ENCODE data around the gene TBL1X. TPM values are rescaled to one million over a fixed set of nuclear protein-coding genes. Genes with fewer than 3 reads are reported as not detected.

TBL1X gene
- total RNA-seq, 2 experiments from 2014 or later = 33.1 to 33.9 TPM

DNA sequence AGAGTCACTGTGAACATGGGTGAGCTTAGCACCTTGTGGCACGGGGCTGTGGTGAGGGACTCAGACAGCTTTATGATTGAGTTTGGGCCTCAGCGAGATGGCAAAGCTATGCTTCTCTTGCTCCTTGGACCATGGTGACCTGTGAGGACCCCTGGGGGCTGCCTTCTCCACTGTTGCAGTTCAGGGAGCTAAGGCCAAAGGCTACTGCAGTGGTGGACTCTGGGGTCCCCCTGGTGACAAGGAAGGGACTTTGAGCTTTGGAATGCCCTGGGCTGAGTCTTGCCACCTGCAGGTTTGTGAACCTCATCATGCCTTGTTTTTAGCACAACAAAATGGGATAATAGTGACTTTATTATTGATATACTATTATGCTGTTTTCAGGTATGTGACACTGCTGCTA, 36.5 kb downstream of the TBL1X start:
- Mint-ChIP-seq H3K4me3 (no peak overlapping the region), H3K9me3 (peaks cover 10% of the 10 kb centered on the region), H3K4me1 (peaks cover 4% of the 10 kb centered on the region), H3K36me3 (peaks cover 46% of the 10 kb centered on the region), H3K27ac (no peak overlapping the region), H3K27me3 (no peaks in the 10 kb centered on the region)
- DNase-seq = no peak

DNA sequence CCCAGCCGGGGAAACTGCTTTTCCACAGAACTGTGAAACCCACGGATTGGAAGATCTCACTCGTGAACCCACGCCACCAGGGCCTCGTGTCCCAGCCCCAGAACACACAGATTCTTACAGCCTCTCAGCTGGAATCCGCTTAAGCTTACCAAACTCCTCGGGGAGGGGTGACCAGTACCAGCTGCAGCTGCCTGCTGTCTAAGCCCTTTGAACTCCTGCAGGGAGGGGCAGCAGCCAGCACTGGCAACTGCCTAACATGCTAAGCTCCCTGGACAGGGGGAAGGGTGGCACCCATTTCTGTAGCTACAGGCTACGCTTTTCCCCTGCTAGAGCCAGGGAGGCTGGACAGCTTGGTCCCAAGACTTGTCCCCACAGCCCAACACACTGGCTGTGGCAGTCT, 38.4 kb downstream of the TBL1X start:
- Mint-ChIP-seq H3K27me3 (no peaks in the 10 kb centered on the region), H3K9me3 (peaks cover 10% of the 10 kb centered on the region), H3K36me3 (peaks cover 61% of the 10 kb centered on the region), H3K4me1 (peaks cover 4% of the 10 kb centered on the region), H3K4me3 (no peak overlapping the region), H3K27ac (no peak overlapping the region)
- DNase-seq = no peak

DNA sequence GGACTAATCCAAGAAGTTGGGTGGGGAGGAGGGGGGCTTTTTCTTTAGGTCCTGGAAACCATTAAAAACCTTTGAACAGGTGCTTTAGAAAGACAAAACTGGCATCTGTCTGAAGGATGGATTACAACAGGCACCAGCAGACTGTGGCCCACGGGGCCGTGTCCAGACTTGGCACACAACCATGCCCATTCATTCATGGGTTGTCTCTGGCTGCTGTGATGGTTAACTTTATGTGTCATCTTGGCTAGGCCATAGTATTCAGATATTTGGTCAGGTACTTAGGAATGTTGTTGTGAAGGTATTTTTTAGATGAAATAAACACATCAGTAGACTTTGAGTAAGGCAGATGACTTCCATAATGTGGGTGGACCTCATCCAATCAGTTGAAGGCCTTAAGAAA, 45.5 kb downstream of the TBL1X start:
- no peak overlapping the region for H3K4me3 Mint-ChIP-seq

DNA sequence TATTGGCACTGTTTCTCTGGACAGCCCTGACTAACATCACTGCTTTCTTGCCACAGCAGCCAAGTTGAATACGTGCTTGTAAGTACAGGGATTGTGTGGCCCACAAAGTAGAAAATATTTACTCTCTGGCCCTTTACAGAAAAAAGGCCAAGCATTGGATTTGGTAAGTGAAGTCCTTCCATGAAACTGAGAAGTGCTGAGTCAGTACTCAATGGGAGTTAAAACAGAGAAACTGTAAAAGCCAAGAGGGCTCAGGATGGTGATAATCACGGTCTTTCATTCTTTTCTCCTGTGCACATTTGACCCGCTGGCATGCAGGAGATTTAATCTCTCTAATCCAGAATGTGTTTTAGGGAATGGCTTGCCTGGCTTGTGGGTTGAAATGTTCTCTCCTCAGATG, 46.1 kb downstream of the TBL1X start:
- Mint-ChIP-seq H3K9me3 (no peaks in the 10 kb centered on the region), H3K27me3 (no peaks in the 10 kb centered on the region)

More for the DNA sequence above, 45.5 kb downstream of the TBL1X start:
- Mint-ChIP-seq H3K27me3 (no peaks in the 10 kb centered on the region), H3K36me3 (peaks cover 70% of the 10 kb centered on the region), H3K4me1 (peaks cover 15% of the 10 kb centered on the region), H3K27ac (no peak overlapping the region), H3K9me3 (peaks cover 1% of the 10 kb centered on the region)
- DNase-seq = no peak

DNA sequence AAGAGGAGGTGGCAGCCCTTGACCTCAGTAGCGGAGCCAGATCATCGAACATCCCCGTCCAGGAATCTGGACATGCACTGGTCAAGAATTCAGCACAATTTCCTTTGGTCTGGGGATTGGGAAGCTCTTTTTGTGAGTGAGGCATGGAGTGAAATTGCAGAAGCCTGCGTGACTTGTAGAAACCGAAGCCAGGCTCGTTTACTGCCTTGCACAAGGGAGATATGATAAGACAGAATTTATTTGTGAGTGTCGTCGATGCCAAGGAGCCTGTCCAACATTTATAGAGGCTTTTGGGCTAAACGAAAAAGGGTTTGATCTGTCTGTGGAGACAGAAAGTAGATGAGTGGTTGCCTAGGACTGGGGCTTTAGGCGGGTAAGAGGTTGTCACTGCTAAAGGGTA, 50.6 kb downstream of the TBL1X start:
- Mint-ChIP-seq H3K4me1 (peaks cover 27% of the 10 kb centered on the region), H3K27me3 (no peaks in the 10 kb centered on the region), H3K36me3 (peaks cover 42% of the 10 kb centered on the region), H3K27ac (no peak overlapping the region), H3K4me3 (no peak overlapping the region), H3K9me3 (no peaks in the 10 kb centered on the region)
- no peak for DNase-seq

More for the DNA sequence above, 46.1 kb downstream of the TBL1X start:
- DNase-seq = no peak
- H3K27ac Mint-ChIP-seq = no peak overlapping the region
- peaks cover 21% of the 10 kb centered on the region for H3K4me1 Mint-ChIP-seq
- no peak overlapping the region for H3K4me3 Mint-ChIP-seq
- peaks cover 64% of the 10 kb centered on the region for H3K36me3 Mint-ChIP-seq

DNA sequence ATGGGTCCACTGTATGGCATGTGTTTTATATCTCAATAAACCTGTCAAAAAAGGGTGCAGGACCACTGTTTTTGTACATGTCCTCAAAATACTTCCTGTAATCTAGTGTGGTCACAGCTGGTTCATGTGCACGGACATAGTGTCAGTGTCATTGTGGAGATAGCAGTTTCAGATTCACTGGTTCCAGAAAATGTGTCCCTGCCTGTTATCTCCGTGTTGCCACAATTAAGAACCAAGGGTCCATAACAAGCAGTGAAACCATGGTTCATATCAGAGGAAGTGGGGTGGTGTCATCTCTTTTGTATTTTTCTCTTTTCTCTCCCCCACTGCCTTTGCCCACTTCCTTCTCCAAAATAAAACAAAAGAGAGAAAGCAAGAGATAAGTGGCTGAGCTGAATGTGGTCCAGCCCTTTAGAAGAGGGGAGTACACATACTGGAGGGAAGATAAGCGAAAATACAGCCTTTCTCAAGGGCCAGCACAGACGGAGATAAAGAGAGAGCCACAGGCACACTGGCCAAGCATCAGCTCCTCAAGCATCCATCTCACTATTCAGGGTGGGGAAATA, 51.2 kb downstream of the TBL1X start:
- H3K27ac Mint-ChIP-seq = no peak overlapping the region

DNA sequence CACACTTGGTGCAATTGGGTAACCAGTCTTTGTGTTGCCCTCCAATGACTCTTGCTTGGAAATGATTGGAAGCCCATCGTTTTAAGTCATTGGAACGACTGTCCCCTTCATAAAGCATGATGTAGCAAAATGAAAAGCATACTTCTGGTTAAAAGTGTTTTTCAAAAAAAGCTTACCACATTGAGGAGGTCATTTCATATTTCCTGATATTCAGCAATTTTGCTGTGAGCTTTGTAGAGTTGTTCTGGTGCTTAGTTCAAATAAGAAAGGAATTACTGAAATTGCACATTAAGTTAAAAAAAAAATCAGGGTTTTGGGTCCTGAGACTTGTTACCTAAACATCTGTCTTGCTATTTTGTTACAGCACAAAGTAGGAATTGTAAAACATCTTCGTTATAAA, 51.8 kb downstream of the TBL1X start:
- peaks cover 41% of the 10 kb centered on the region for H3K36me3 Mint-ChIP-seq
- H3K4me3 Mint-ChIP-seq = no peak overlapping the region
- no peak for DNase-seq
- no peaks in the 10 kb centered on the region for H3K9me3 Mint-ChIP-seq
- H3K27ac Mint-ChIP-seq = no peak overlapping the region
- no peaks in the 10 kb centered on the region for H3K27me3 Mint-ChIP-seq
- peaks cover 27% of the 10 kb centered on the region for H3K4me1 Mint-ChIP-seq

More for the DNA sequence above, 51.2 kb downstream of the TBL1X start:
- DNase-seq = no peak
- Mint-ChIP-seq H3K27me3 (no peaks in the 10 kb centered on the region), H3K4me1 (peaks cover 27% of the 10 kb centered on the region), H3K4me3 (no peak overlapping the region), H3K36me3 (peaks cover 42% of the 10 kb centered on the region), H3K9me3 (no peaks in the 10 kb centered on the region)

DNA sequence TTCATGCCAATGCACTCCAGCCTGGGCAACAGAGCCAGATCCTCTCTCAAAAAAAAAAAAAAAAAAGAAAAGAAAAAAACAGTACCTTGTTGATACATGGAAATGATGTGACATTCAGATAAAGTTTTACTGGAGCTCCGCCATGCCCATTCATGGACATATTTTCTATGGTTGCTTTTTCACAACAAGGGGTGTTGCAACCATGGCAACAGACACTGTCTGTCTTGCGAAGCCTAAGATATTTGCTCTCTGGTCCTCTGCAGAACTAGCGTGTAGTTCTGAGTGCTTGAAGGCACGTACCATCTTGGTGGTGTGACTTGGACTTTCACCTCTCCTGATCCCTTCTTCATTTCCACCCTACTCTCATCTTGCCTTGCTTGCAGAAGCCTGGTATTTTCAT, 53.2 kb downstream of the TBL1X start:
- peaks cover 27% of the 10 kb centered on the region for H3K36me3 Mint-ChIP-seq
- H3K4me3 Mint-ChIP-seq = no peak overlapping the region
- H3K4me1 Mint-ChIP-seq = peaks cover 34% of the 10 kb centered on the region
- no peaks in the 10 kb centered on the region for H3K27me3 Mint-ChIP-seq
- H3K27ac Mint-ChIP-seq = no peak overlapping the region
- H3K9me3 Mint-ChIP-seq = no peaks in the 10 kb centered on the region
- DNase-seq = no peak

DNA sequence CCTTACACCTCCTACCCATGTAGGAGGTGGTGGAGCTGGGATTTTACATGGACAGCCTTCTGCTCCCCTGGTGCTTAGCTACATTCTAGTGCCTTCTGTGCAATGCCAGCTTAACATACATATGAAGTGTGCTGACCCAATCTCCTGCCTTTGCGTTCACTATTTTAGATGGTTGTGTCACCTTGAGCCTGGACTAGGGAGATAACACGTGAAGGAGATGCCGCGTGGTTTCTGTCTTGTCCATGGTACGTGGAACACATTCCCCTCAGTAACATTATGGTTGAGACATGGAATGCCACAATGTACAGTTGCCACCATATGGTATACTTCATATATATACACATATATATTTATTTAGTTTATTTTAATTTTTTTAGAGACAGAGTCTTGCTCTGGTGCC, 54.0 kb downstream of the TBL1X start:
- H3K27me3 Mint-ChIP-seq = no peaks in the 10 kb centered on the region
- H3K4me3 Mint-ChIP-seq = no peak overlapping the region
- no peaks in the 10 kb centered on the region for H3K9me3 Mint-ChIP-seq
- no peak overlapping the region for H3K27ac Mint-ChIP-seq
- H3K36me3 Mint-ChIP-seq = peaks cover 19% of the 10 kb centered on the region
- peaks cover 29% of the 10 kb centered on the region for H3K4me1 Mint-ChIP-seq
- DNase-seq = no peak

DNA sequence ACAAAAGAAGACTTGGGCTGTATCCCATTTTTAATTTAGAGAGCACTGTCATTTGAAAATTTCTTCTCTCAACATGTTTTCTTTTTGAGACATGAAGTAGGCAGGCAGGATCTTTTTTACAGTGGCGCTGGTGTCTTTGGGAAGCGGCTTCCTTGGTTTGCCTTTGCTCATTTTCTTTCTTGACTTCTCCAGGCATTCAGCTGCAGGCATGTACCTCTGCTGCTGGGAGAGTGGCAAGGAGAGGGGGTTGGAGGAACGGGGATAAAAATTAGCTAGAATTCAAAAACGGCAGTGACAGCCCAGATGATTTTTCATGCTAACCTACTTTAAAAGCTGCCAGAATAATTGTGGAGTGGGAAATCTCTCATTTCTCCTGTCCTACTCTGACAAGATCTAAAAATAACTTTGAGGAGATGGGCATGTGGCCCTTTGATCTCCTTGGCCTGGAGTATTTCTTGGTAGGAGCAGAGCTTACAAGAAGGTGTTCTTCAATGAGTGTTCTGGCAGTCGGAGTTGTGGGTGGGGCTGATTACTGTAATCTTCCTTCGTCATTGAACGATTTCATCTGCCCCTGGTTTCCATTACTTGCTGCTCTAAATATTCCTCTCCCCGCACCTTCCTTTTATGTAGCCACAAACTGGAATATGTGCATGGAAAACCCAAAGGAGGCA, 54.8 kb downstream of the TBL1X start:
- no peak for DNase-seq
- Mint-ChIP-seq H3K27ac (no peak overlapping the region), H3K9me3 (no peaks in the 10 kb centered on the region), H3K4me1 (peaks cover 32% of the 10 kb centered on the region), H3K4me3 (no peak overlapping the region), H3K36me3 (peaks cover 13% of the 10 kb centered on the region), H3K27me3 (no peaks in the 10 kb centered on the region)

DNA sequence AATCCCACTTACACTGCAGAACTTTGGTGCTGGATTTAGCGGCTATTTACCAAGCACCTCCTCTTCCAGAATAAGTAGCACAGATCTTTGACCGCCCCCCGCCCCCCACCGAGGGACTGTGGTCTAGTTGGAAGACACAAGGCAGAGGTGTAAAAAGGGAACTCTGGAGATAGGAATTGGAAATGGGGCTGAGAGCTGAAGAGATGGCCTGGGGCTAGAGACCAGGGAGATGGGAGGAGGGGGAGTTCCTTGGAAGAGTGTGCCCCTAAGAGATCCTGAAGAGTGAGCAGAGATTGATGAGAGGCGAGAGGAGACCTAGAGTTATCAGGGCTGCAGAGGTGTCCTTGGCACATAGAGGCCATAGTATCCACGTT, 55.3 kb downstream of the TBL1X start:
- peaks cover 33% of the 10 kb centered on the region for H3K4me1 Mint-ChIP-seq
- no peak overlapping the region for H3K27ac Mint-ChIP-seq
- no peak for DNase-seq

DNA sequence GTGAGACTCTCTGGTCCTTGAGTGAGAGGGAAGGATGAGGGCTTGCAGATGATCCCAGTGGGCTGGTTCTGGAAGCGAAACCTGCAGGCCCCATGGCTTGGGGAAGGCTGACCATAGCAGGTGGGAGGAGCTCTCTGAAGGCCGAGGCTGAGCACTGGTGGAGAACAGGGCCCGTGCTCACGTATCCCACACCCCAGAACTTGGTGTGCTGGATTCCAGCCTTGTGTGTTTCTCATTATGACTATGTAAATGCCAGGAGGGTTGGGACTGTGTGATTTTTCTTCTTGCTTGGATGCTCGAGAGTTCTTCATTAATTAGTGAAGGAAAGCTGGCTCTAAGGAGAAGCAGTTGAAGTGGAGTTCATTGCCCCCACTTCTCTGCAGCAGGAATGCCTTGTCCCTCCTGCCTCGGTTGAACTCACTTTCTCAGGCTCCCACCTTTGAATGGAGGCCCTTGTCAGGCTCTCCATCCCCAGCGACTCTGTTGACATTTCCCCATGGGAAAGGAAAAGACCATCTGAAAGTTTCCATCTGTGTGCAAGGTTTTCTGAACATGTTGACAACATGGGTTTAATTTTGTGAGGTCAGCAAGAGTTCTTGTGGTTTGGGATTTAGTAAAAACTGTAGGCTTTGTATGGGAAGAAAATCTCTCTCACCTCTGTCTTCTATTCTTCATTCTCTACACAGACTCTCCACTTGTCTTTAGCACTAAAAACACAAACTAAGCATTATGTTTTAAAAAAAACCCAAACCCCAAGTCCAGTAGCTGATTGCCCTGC, 57.7 kb downstream of the TBL1X start:
- Mint-ChIP-seq H3K4me3 (no peak overlapping the region), H3K4me1 (peaks cover 31% of the 10 kb centered on the region), H3K27ac (no peak overlapping the region), H3K27me3 (no peaks in the 10 kb centered on the region), H3K36me3 (peaks cover 4% of the 10 kb centered on the region), H3K9me3 (no peaks in the 10 kb centered on the region)
- no peak for DNase-seq

More for the DNA sequence above, 55.3 kb downstream of the TBL1X start:
- Mint-ChIP-seq H3K36me3 (peaks cover 10% of the 10 kb centered on the region), H3K9me3 (no peaks in the 10 kb centered on the region), H3K27me3 (no peaks in the 10 kb centered on the region), H3K4me3 (no peak overlapping the region)

DNA sequence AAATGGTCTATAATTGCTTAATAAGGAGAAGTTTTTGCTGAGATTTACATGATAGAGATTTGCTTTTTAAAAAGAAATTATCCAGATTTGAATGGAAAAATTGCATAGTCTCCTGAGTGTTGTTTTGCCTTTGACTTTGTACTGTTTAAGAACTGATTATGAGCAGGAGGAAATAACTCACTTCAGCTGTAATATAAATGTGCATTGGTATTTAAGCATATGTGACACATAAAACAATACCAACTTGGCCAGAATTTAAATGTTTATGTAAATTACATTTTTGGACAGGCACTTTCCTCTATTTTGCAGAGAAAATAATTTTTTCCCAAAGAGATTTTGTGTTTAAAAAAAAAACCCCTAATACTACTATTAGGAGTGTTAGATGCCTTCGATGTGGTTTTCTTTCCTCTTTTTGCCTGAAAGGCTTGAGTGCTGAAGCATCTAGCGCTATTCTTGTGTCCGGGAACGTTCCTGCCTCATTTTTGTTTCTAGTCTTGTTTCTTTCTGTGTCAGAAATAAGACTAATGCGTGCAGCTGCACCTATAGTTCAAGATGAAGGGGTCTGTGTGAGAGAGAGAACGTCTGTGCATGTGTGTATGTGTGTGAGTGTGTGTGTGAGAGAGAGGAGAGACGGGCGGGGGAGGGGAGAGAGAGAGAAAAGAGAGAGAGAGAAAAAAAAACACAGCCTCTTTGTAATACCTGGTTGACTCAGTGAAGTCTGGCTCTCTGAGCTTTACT, 60.8 kb downstream of the TBL1X start:
- no peak for DNase-seq
- H3K4me3 Mint-ChIP-seq = peak overlapping the region; percentile 1

DNA sequence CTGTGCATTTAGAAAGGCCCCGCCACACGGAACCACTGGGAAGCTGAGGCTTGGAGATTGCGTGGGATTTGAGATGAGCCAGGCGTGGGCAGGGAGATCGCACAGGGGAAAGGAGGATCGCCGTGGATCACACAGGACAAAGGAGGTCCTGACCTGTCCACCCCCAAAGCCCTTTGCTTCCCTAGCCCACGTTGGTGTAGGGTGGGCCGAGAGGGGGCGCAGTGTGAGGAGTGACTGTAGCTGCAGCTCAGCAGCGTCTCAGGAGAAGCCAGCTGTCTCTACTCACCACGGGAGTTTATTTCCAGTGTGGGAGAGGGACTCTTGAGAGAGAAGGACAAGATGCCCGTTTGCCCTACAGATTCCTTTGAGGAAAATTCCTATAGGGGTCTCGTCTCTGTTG, 62.1 kb downstream of the TBL1X start:
- Mint-ChIP-seq H3K9me3 (no peaks in the 10 kb centered on the region), H3K4me3 (no peak overlapping the region), H3K27ac (no peak overlapping the region), H3K27me3 (no peaks in the 10 kb centered on the region), H3K36me3 (peaks cover 6% of the 10 kb centered on the region), H3K4me1 (peaks cover 46% of the 10 kb centered on the region)
- DNase-seq = no peak

More for the DNA sequence above, 60.8 kb downstream of the TBL1X start:
- peaks cover 45% of the 10 kb centered on the region for H3K4me1 Mint-ChIP-seq
- H3K9me3 Mint-ChIP-seq = no peaks in the 10 kb centered on the region
- no peaks in the 10 kb centered on the region for H3K27me3 Mint-ChIP-seq
- no peak overlapping the region for H3K27ac Mint-ChIP-seq
- peaks cover 6% of the 10 kb centered on the region for H3K36me3 Mint-ChIP-seq

DNA sequence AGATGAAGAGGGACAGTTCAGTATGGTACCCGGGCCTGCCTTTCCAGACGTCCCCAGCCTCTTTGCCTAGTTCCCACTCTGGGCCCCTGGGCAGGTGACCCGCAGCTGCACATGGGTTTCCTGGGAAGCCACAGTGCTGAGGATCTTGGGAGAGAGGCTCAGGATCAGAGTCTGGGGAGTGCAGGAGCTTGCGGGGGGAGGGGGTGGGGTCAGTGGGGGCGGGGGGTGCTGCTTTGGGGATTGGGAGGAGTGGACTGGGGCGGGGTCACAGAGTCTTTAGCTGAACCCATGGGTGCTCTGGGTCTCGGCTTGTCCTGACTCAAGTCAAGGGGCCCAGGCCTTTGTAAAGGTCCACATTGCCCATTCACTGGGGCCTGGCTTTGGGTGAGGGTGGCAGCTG, 63.6 kb downstream of the TBL1X start:
- Mint-ChIP-seq H3K27ac (no peak overlapping the region), H3K4me3 (no peak overlapping the region), H3K9me3 (no peaks in the 10 kb centered on the region), H3K27me3 (no peaks in the 10 kb centered on the region), H3K36me3 (peaks cover 6% of the 10 kb centered on the region), H3K4me1 (peaks cover 49% of the 10 kb centered on the region)
- DNase-seq = no peak
